NCI-H1048 (cell line): ENCODE results near the gene FKBP11.
A peak's percentile ranks its signal among the peaks of the same experiment; 100 is the strongest.
"Not testable (repeated sequence)": the region's sequence is repeated elsewhere in the genome, so short reads cannot be mapped to it uniquely, and the experiment has no call there.

Source experiments
- DNase-seq: peaks from one replicate; lab custom pipeline; 2025; lab: John Stamatoyannopoulos, UW

Gene FKBP11

DNA sequence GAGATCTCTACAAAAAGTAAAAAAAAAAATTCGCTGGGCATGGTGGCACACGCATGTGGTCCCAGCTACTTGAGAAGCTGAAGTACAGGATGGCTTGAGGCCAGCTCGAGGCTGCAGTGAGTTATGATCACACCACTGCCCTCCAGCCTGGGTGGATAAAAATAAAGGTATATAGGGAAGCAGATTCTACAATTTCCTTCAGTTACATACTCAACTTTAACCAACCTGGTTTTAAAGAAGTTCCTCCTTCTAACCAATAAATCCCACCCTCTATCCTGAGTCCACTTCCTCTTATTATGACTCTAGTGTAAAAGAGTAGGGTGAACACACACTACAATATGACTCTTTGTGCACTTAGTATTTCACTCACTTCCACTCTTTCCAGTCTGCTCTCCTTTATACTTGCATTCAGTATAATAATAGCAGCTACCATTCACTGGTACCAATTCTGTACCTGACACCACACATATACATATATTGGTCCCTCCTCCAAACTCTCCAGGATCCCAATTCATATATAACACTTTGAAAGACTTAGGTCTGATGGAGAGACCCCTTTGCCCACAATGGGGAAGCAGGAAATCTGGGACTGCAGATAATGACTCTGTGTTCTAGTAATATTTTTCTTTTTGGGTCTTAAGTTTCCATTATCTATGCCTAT lies 29.7 kb upstream of the FKBP11 start:
- DNase-seq = no peak

GRCh38 chr12:48954061-48954460 lies 28.8 kb upstream of the FKBP11 start:
- no peak for DNase-seq

DNA sequence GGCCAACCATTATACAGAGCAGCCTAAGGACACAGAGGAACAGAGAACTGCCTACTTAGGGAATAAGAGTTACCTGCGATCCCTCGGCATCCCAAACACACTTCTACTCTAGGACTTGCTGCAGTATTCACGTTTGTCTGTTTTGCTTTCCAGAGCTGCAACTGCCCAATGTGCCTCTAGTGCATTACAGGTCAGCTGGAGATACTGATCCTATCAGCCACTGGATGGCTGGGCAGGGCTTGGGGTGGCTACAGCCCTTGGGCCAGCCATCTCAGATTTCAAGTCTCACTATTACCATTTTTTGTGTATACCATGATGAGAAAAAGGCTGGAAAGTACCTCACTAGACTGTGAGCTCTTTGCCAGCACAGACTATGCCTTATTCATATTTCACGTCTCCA lies 27.4 kb upstream of the FKBP11 start:
- no peak for DNase-seq

- no peak for DNase-seq
Observed at GRCh38 chr12:48947727-48948126, 22.4 kb upstream of the FKBP11 start.

DNA sequence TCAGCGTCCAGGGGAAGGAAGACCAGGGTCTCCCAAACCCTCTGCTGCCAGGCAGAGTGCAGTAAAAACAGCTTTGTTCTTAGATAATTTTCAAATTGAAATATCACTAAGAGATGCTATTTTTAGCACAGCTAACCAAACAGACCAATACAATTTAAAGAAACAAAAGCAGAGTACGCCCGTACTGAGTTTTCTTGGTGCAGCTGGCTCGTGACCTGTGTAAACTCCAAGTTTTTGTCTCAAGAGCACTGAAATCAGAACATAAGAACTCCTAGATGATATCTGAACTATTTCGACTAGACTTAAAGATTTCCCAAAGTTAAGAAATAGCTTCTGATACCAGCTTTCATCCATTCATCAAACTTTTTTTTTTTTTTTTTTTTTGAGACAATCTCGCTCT lies 21.7 kb upstream of the FKBP11 start:
- no peak for DNase-seq

- no peak for DNase-seq
Observed at GRCh38 chr12:48946205-48946604, 20.9 kb upstream of the FKBP11 start.

GRCh38 chr12:48943221-48943620 lies 17.9 kb upstream of the FKBP11 start:
- no peak for DNase-seq

GRCh38 chr12:48940181-48940580 lies 14.9 kb upstream of the FKBP11 start:
- DNase-seq = no peak

DNA sequence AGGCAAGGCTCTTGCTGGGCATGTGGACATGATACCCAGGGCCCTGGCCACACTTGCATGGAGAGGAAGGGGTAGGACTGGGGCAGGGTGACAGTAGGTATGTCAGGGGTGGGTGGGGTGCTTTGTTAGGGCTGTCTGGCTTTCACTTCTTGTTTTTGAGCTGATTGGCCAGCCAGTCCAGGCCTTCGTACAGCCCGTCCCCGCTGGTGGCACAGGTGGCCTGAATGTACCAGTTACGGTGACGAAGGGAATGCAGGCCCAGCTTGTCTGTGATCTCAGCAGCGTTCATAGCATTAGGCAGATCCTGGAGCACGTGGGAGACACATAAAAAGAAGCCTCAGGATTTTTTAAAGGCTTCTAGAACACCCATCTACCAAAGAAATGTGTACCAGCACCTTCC lies 13.5 kb upstream of the FKBP11 start:
- no peak for DNase-seq

DNA sequence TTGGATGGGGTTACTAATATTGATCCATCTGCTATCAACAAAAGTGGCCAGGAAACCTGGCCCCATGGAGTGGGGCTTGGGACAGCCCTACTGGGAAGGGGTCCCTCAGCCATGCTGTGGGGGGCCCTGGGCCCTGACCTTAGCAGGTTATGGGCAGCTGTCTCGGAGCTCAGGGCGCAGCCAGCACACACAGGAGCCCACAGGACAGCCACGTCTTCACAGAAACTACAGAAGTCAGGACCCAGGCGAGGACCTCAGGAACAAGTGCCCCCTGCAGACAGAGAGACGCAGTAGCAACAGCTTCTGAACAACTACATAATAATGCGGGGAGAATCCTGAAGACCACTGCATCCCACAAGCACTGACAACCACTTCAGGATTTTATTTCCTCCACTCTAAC lies 11.9 kb upstream of the FKBP11 start:
- no peak for DNase-seq

DNA sequence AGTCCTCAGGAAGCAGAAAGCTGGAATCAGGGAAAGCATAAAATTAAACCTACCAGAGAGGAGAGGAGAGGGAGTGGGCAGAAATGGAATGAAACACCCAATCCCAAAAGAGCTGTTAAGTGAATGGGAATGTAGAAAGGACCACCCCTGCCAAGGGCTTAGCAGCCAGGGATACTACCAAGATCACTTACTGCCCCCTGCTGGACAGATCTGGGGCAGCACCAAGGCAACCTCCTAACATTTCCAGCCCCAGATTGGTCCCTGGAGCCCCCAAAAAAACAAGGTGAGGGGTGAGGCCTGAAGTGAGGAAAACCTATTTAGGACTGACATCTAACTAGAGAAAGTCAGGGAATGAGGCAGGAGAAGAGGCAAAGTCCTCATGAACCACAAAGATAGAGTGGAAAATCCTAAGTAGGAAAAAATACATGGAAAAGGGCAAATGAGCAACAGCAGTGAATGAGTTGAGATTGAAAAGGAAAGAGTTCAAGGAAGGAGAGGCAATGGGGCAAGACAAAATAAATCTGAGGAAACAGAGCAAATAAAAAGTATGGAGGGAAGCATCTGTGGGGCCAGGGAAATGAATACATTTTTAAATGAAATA lies 11.2 kb upstream of the FKBP11 start:
- peak; percentile 7 for DNase-seq

DNA sequence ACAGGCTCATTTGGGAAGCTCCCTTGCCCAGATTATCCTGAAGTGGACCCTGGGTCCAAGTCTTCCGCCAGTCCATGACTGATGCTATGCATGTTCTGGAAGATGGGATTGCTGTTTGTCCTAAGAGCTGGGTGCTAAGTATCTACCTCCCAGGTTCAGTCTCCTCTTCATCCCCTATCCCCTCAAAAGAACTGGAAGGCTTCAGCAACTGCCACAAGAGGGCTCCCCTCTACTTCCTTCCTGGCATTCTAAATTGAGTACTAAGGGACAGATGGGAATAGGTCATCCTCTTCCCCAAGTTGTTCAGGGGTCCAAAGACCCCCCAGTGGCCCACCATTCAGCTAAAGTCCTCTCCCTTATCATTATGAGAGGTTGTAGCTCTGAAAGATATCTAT lies 9.0 kb upstream of the FKBP11 start:
- DNase-seq = no peak

DNA sequence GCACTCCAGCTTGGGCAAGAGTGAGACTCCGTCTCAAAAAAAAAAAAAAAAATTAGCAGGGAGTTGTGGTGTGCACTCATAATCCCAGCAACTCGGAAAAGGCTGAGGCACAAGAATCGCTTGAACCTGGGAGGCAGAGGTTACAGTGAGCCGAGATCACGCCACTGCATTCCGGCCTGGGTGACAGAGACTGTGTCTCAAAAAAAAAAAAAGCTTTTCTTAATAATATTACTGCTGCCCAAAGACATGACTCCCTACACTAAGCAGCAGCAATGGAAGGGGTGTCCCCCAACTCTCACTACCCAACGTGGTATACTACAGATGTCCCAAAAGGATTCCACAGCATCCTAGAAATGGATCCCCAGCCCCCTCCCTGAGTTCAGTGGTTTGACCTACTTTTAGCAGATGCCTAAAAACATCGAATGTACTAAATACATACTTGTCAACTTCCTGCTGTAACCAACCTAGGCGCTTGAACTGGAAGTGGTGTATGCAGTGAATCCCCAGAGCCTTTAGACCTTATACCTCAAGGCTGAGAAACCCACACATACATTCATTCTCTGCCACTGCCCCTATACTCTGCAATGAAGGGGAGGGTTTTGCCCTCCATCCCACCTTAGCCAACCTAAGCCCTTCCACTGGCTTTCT lies 8.5 kb upstream of the FKBP11 start:
- no peak for DNase-seq

- DNase-seq = no peak
Observed at GRCh38 chr12:48932878-48933277, 7.6 kb upstream of the FKBP11 start.

DNA sequence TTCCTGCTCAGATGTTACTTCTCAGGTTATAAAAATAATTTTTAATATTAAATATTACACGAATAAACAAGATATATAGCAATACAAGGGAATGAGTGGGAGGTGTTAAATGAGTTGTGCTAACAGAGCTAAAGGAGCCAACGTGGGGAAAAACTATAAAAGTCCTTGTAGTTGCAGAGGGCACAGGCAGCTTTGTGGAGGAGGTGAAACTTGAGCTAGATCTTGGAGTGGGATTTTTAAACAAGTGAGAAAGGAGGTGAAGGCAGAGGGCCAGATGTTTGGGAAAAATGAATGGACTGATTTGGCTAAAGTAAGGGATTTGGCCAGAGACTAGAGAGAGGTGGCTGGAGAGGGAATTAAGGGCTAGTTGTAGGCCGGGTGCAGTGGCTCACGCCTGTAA lies 5.2 kb upstream of the FKBP11 start:
- DNase-seq = no peak

- DNase-seq = no peak
Observed at GRCh38 chr12:48929551-48929950, 4.3 kb upstream of the FKBP11 start.

GRCh38 chr12:48927261-48927660 lies 2.0 kb upstream of the FKBP11 start:
- DNase-seq = no peak

- peak; percentile 9 for DNase-seq
Observed at GRCh38 chr12:48924617-48925303, 532 bp downstream of the FKBP11 start.

GRCh38 chr12:48923117-48923516 lies 2.2 kb downstream of the FKBP11 start:
- DNase-seq = no peak

GRCh38 chr12:48917857-48918537 lies 7.3 kb downstream of the FKBP11 start:
- no peak for DNase-seq

DNA sequence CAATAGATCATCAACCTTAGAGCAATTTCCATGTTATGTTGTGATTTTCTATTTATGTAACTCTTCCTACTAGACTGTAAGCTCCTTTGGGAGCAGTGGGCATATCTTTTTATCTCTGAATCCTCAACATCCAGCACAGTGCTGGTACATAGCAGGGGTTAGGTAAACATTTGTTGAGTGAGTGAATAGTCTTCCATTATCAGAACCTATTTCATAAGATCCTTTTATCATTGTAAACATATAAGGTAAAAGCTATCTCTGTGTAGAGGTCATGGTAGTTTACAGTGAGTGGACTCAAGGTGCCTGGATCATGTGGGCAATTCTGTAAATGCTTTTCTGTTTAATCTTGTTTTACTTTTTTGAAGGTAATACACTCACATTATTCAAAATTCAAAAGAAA lies 15.1 kb downstream of the FKBP11 start:
- DNase-seq = no peak

DNA sequence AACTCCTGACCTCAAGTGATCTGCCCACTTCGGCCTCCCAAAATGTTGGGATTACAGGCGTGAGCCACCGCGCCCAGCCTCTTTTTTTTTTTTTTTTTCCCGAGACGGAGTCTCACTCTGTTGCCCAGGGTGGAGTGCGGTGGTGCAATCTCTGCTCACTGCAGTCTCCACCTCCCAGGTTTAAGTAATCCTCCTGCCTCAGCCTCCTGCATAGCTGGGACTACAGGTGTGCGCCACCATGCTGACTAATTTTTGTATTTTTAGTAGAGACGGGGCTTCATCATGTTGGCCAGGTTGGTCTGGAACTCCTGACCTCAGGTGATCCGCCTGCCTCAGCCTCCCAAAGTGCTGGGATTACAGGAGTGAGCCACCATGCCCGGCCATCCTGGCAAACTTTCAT lies 15.6 kb downstream of the FKBP11 start:
- DNase-seq = not testable (repeated sequence)

DNA sequence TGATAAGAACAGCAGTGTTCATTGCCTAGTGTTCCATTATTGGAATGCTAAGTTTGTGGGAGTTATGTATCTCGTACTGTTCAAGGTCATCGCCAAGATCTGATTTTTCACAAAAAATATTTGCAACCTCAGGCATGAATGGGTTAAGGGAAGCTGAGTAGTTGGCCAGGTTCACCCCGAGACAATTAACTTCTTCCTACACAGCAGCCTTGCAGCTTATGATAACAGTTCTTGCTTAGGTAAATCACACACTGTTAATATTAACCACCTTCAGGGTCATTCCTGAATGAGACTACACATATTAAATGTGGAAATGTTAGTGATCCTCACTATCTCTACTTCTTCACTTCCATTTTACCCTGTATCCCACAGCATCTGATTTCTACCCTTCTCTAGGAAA lies 18.0 kb downstream of the FKBP11 start:
- no peak for DNase-seq
